Skeletal muscle cell (primary cell): ENCODE data around the gene NINL.

ENCODE experiments used
- DNase-seq: peaks from one replicate; pipeline ENCODE4 v3.0.0-alpha.2; 2010; ENCODE audit warnings: low read depth
- H3K4me3 ChIP-seq: 2 replicates; pipeline ENCODE4 v1.5.1; 2011; ENCODE audit warnings: low read depth, mild to moderate bottlenecking, control low read depth, low read length, moderate library complexity

The NINL gene

DNA sequence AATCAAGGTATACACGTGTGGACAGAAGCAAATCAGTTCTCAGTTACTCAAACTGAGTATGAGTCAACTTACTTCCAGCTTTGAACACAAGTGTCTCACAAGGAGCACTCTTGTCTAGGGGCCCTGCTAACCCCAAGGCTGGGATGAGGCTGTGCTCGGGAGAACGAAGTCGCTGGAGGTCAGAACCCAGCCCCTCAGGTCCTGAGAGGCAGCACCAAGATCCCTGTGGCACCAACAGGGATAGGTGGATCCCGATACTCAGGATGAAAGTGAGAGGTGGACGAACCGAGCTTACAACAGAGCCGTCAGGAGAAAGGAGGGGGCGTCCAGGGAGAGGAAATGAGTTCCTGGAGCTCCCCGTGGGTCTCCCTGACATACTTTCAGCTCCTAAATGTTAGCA is 92.2 kb downstream of the NINL start:
- no peak for DNase-seq
- H3K4me3 ChIP-seq, result no peak overlapping the region

DNA sequence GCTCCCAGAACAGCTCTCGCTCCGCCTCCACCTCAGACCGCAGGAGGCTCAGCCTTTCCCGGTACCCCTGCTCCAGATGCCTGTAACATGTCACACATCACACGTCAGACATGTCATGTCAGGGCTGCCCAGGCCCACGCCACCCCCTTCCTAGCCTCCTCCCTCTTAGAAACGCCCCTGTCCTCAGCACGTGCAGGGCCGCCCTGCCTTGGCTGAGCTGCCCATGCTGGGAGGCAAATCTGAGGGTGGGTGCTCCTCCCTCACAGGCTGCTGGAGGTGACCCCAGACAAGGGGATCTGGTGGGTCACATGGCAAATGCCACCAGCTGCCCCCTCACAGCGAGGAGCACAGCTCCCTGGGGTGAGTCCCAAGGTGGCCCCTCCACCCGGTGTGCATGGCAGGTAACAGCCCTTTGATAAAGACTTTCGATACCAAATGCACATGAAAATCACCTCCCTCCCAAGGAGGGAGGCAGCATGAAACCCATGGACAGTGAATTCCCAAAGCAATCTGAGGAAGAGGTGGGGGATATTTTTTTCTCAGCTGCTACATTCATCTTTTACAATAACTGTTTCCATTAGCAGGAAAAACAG is 93.8 kb downstream of the NINL start:
- no peak overlapping the region for H3K4me3 ChIP-seq
- no peak for DNase-seq

DNA sequence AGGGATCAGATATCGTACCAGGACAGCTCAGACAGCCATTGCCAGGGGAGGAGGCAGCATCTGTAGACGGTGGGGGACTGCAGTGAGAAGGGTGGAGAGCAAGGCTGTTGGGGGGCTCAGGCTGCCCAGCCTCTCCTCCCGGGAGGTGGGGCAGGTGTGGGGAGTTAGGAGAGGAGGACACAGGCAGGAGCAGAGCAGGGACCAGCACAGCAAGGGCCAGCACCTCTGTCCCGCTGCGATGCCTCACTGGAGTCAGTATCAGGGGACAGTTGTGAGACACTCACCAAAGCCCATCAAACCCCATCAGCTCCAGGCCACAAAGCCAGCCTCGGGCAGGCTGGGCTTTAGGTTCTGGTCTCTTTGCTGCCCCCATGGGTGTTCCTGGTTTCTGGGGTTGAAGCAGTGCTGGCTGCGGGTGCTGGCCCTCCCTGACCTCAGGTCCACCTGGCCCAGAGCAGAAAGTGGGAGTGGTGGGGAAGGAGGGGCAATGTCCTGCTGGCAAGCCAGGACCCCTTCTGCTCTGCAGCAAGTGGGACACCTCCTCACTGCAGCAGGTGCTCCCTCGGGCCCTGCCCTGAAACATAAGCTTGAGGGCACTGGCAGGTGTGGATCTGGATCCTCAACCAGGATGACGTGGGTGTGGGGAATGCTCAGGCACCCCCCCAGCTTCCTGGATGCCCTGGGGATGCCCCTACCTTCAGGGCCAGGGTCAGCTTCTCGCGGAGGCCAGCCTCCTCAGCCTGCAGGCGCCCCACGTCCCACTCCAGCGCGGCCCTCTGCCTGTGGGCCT is 94.5 kb downstream of the NINL start:
- no peak for DNase-seq
- no peak overlapping the region for H3K4me3 ChIP-seq

DNA sequence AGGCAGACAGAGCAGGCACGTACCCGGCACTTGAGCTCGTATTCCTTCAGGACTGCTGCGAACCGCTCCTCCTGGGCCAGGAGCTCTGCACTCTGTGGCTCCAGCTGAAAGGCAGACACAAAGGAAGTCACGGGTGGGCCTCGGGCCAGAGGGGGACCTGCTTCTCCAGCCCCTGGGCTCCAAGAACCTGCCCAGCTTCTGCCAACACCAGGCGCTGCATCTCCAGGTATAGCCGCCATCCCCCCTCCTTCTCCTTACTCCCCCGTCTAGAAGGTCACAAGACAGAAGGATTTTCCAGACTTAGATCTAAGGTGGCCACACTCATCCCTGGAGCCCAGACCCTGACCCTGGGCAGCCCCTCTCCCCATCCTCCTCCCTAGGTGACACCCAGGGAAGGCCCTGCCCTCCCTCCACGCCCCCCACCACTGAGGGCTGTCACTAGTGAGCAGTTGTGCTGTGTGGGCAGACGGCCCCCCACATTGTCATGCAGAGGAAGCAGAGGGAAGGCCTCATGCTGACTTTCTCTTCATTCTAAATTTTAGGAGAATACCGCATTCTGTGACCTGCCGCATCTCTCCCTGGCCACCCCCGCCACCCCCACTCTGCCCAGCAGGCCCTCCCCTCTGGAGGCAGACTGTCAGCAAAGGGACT is 96.0 kb downstream of the NINL start:
- no peak for DNase-seq

DNA sequence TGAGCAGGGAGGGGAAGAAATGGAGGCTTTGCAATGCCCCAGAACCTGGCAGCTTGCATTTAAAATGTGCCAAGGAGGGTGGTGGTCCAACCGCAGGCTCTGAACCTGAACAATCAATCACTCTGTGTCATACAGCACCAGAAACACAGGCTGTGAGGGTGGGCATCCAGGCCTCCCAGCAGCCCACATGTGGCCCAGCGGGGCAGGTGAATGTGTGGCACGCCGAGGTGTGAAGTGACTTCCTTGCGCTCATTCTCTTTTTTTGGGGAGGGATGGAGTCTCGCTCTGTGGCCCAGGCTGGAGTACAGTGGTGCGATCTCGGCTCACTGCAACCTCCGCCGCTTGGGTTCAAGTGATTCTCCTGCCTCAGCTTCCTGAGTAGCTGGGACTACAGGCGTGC is 97.4 kb downstream of the NINL start:
- no peak overlapping the region for H3K4me3 ChIP-seq
- DNase-seq, result no peak

More for the DNA sequence above, 96.0 kb downstream of the NINL start:
- no peak overlapping the region for H3K4me3 ChIP-seq

DNA sequence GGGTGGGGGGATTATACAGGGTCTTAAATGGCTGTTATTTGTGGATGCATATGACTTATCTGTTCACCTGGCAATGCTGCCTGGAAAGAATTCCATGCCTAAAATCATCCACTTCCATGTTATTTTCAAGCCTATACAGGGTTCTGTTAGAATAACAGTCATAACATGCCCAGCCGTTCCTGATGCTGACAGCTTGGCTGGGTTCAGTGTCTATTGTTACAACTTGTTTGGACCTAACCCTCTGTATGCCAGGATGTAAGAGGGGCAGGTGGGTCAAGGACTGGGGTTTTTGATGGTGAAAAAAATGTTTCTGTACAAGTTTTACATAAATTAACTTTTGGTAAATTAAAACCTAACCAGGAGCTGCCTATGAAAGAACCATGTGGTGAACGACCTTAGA is 98.0 kb downstream of the NINL start:
- no peak overlapping the region for H3K4me3 ChIP-seq
- no peak for DNase-seq

DNA sequence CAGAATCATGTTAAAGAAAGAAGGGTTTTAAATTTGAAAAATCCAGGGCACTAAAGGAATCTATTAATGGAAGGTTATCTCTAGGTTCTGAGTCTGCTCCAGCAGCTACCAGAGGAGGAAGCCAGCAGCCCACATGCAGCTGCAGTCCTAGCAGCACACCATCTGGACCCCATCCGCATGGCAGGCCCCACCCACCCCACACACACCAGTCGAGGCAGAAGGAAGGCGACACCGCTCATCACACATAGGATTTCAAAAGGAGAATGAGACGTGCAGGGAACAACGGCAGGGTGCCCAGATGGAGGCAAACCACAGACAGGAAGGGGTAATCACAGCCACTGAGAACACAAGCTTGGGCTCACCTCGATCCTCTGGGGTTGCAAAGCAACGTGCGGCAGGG is 99.0 kb downstream of the NINL start:
- no peak overlapping the region for H3K4me3 ChIP-seq
- peak; percentile 20 for DNase-seq

DNA sequence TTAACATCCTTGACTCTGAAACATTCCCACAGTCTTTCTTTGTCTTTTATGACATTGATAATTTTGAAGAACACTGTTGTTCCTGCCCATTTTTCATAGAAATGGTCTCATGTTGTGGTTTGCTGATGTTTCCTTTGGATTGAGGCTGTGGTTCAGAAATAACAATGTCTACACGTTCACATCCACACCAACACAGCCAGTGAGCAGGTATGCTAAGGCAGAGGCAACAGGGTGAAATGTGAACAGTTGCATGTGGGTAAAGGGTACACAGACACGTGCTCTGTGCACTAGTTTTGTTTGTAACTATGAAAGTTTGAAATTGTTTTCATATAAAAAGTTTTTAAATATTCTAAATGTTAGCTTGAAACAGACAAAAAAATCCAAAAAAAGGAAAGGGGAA is 99.5 kb downstream of the NINL start:
- no peak for DNase-seq
- H3K4me3 ChIP-seq, result no peak overlapping the region

DNA sequence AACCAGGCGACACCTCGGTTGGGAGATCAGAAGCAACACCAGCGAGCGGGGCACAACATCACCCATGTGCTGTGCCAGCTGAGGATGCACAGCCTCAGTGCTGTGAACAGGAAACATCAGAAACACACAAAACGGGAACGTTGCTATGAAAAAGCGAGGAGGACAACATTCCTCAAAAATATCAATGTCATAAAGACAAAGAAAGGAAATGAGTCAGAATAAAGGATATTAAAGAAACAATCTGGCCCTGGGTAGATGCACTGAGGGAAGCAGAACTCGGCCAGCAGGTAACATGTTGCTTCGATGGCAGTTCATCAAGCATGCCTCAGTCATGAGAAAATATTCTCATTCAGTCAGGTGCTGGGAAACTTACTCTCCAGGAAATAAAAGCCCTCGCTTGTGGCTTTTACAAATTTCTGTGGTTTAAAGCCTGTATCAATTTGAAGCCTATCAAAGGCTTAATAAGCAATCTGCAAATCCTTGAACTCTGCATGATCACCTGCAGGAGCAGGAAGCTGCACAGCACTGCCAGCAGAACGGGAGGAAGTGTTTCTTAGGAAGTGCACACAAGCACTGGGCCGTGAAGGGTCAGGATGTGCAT is 100.3 kb downstream of the NINL start:
- DNase-seq, result no peak

DNA sequence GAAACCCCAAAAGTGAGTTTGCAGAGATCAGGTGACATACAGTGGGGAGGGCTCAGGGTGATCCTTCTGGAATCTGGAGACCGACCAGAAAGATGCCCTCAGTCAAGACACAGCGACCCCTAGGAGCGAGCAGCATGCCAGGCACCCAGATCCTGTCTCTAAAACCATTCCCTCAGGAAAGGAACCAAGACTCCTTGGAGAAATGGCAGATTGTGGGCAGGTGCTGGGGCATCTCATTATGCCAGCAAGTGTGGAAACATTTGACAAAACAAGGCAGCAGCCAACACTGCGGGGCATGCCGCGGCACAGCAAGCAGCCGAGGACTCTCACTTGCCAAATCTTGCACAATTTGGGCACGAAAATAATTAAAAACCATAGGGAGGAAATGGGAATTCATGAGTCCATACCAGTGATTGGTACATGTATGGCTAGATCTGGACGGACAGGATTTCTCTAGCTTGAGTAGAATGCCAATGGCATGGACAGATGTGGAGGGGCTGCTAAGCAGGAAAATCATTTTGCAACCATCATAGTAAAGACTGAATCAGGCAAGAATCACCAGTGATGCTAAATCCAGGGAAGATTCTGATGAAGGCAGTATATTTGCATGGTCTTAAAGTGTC is 101.0 kb downstream of the NINL start:
- H3K4me3 ChIP-seq, result no peak overlapping the region
- DNase-seq, result no peak

More for the DNA sequence above, 100.3 kb downstream of the NINL start:
- H3K4me3 ChIP-seq, result no peak overlapping the region

DNA sequence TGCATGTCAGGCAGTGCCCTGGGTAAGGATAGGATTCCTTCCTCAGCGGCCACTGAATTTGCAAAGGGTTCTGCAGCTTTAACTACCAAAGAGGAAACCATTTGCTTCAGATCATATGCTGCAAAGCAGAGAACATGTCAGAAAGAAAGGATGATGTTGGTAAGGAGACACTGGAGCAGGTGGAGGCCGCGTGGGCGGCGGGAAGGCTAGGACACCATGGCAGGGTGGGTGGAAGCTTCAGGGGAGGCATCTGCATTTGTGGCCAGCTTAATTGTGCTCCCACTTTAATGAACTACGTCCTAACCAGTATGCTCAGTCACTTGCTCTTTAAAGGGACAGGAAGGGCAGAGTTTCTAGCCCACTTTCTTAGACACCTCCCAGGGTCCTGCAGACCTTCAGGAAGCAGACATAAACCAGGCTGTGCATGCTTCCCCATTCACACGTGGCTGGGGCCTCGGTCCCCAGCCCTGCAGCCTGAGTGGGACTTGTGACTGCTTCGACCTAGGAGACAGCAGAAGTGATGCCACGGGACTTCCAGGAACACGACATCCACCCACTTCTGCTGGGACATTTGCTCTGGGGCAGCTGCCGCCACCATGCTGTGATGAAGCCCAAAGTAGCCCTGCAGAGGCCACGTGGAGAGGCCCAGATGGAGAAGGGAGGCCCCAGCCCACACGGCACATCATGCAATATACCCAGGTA is 101.7 kb downstream of the NINL start:
- no peak for DNase-seq
- H3K4me3 ChIP-seq, result no peak overlapping the region

DNA sequence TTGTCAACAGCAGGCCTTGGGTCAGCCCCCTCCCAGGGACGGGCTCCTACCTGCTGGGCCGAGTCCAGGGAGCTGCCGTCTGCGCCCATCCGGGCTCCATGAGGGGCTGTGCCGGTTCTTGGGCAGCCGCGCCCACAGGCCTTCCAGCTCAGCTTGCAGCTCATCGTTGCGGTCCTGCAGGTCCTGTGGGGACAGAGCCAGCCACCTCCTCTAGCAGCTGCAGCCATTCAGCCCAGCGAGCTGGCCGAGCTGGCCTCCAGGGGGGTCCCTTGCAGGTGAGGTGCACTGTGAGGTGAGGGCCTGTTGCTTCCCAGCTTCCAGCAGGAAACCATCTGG is 103.4 kb downstream of the NINL start:
- no peak overlapping the region for H3K4me3 ChIP-seq
- no peak for DNase-seq

DNA sequence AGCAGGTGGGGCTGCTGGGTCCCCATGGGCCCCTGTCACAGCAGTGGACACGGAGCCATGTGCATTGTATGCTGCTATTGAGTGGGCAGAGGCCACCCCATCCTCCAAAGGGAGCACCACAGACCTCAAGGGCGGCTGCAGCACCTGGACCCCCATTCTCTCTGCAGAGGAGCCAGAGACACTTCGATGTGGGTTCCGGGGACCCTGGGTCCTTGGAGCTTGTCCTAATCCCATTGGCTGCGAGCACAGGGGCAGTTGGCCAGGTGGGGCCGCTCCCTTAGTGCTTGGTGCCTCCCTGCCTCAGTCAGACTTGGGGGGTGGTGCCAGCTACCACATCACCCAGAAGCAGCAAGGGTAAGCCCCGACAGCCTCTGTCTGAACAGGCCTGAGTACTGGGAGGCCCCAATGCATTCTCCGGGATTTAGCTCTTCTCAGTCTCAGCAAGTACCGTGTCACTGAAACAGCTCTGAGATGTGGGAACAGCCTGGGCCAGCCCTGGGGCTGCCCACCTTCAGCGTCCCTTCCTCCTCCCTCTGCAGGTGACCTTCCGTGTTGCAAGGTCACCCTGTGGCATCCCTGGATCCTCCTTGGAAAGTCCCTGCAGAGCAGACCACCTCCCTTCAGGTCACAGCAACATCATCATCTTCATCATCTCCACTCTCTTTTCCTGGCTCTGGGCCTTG is 104.0 kb downstream of the NINL start:
- no peak overlapping the region for H3K4me3 ChIP-seq
- DNase-seq, result no peak

DNA sequence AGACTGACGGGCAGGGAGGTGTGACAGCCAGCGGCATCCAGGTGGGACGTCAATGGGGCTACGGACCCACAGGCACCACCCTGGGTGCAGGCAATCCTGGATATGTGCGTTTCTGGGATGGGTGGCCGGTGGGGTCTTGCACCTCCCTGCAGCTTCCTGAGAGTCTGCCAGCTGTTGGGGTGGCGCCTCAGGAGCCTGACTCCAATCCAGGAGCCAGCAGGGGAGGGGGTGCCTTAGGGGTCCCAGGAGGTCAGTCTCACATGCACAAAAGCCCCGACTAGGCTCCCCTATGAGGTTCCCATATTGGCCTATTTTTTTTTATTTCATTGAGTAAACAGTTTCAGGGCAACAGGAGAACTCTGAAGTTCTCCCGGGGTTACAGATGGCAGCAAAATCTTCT is 104.5 kb downstream of the NINL start:
- DNase-seq, result no peak
- no peak overlapping the region for H3K4me3 ChIP-seq

DNA sequence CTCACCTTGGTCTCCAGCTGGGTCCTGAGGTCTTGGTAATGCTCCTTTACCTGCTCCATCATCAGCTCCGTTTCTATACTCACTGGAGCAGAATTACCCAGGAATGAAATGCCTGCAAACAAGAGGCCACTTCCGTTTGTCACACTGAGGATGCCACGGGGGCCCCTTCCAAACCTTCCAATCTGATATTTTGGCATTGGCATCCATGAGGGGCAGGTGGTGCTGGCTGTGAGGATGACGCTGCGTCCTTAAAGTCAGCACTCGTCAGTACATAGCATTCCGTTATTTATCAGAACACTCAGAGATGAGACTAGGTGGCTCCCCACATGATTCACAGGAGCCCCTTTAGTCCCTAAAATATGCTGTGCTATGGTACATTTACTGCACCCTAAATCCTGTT is 105.2 kb downstream of the NINL start:
- DNase-seq, result no peak
- H3K4me3 ChIP-seq, result no peak overlapping the region

DNA sequence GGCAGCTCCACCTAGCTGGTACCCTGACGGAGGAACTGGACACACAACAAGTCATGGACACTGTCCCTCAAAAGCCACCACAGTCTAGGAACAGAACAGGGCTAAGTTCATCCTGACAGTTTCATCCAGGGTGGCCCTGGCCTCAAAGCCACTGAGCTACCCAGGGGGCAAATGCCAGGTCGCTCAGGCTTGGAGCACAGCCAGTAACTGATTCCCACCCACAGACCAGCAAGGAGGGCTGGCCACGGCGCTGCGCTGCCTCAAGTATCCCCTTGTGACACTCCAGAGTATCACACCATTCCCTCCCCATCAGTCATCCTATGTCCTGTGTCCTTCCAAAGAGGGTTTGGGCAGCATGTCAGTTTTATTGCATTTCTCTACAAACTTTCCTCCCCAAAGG is 105.7 kb downstream of the NINL start:
- no peak overlapping the region for H3K4me3 ChIP-seq
- DNase-seq, result no peak

DNA sequence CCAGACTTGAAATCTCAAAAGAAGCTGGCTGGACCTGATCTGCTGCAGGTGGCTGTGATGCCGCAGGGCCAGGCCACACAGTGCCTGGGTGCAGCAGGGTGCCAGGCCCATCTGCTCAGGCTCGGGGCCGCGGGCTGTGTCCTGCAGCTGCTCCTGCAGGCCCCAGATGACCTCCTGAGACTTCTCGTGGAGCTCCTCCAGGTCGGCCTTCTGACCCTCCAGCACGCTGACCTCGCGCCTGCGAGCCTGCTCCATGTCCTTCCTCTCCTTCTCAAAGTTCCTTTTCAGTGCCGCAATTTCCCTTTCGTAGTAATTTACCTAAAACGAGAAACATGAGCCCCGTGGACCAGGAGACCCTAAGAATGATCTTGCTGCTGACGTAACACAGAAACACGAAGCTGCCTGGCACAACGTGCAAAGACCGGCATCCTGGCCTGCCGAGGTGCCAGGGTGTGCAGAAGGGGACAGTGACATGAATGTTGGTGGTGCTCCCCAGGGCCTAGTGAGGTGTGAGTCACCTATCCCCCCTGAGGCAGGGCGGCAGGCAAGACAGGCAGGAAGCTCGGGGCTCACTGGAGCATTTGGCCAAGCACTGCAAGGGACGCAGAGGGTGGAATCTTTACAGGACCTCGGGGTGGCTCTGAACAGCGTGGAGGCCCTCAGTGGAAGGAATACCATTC is 106.3 kb downstream of the NINL start:
- H3K4me3 ChIP-seq, result no peak overlapping the region
- no peak for DNase-seq

DNA sequence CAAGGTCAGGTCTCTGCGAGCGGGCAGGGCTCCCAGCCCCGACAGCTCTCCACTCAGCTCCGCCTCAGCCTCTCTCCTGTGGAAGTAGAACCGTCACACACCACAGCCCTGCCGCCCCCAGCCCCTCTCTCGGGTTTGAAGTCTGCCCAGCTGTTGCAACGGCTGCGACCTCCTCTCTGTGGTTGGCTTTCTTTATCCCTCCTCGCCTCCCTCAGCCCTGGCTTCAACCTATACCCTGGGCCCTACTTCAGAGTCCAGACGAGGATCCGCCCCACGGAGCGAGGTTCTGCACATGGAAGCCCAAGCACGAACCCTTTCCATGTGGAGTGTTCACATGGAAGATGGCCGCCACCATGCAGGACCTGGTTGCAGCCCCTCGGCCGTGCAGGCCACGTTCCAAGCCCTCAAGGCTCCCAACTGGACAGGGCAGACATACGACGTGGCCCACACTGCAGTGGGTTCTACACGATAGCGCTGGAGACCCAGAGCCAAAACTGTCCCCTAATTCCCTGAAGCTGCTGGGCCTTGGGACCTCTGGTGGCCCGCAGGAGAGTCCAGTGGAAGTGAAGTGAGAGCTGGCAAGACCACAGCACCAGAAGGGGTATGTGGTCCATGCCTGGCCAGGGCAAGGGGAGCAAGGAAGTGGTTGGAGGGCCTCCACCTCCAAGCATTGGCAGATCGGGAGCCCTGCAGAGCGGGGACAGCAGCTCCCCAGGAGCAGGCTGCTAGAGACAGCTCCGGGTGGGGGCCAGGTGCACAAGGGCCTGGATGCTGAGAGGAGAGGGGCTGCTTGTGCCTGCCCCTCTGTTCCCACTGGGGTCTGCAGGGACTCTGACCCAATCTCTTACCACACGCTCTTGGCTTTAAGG is 108.1 kb downstream of the NINL start:
- H3K4me3 ChIP-seq, result no peak overlapping the region
- DNase-seq, result no peak
